ENCODE results near the gene KLHL10. TPM values are rescaled to one million over a fixed set of nuclear protein-coding genes. Genes with fewer than 3 reads are reported as not detected.

The KLHL10 gene
- total RNA-seq, 2 donors from 2014 or later: 0.14 to 6.5 TPM

DNA sequence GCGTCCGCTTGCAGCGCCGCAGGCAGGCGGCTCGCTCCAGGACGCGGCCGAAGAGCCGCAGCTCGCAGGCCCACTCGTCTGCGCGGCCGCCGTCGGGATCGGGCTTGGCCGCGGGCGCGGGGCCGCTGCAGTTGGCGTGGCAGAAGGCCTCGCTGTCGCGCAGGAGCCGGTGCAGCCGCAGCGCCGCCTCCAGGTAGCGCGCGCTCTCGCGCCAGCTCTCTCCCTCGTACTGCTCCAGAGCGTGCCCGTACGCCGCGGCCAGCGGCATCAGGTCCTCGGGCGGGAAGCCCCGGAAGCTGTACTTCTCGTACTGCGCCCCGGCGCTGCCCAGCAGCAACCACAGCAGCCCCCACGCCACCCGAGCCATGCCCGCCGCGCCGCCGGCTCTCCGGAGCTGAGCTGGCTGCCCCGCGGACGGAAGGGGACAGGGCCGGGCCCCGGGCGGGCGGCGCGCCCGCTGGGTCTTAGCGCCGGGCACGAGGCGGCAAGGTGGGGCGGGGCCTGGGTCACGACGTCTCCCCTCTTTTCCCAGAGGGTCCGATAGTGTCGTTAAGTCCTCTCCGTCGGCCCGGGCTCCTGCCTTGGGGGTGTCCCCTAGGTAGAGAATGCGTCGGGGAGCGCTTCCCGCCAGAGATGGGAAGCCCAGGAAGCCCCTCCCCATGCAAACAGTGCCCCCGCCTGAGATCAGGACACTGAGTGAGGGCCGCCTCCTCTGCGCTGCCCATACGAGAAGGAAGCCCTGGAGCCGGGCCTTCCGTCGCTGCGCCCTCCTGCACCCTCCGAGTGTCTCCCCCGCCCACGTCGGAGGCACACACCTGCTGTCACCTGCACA lies 25.9 kb upstream of the KLHL10 start, which contains the start of gene P3H4:
TSS of gene P3H4 (minus strand) at position 401 of the 832 bp plus-strand sequence. CDS start at position 367, 34 bp downstream.
- H3K27ac ChIP-seq: peak within 1 kb of the TSS; percentile 78 to 79
- intact Hi-C loops (cut with DNase I): no loop called here
- peaks cover 8% of the 10 kb centered on the region for H3K4me1 ChIP-seq (replicated peaks)
- H3K36me3 ChIP-seq: no peaks in the 10 kb centered on the region
- H3K9me3 ChIP-seq: no peaks in the 10 kb centered on the region
- no peaks in the 10 kb centered on the region for H3K27me3 ChIP-seq (replicated peaks; ENCODE audit: insufficient read depth)
- H3K4me3 ChIP-seq: peak within 1 kb of the TSS; percentile 60 to 73
- TF ChIP-seq POLR2A (IDR thresholded peaks at IDR 0.05): peak; percentile 40
- peak; percentile 47 to 89 (median 76) for TF ChIP-seq CTCF (IDR thresholded peaks at IDR 0.05)
- no peak for TF ChIP-seq POLR2AphosphoS5 (IDR thresholded peaks at IDR 0.05)
- DNase-seq (ENCODE audit: low spot score): peak; percentile 79
- under 1% methylated on average over 54 of the region's 96 CpGs for WGBS

- Histone ChIP-seq H3K4me3 (peak within 1 kb of the TSS; percentile 60 to 73), H3K27ac (peak within 1 kb of the TSS; percentile 78 to 79), H3K36me3 (no peaks in the 10 kb centered on the region), H3K27me3 (replicated peaks; ENCODE audit: insufficient read depth) (no peaks in the 10 kb centered on the region), H3K4me1 (replicated peaks) (peaks cover 8% of the 10 kb centered on the region), H3K9me3 (no peaks in the 10 kb centered on the region)
- WGBS: 2% methylated on average over 31 of the region's 35 CpGs
- peak; percentile 27 for DNase-seq (ENCODE audit: low spot score)
- no peak for TF ChIP-seq POLR2A (IDR thresholded peaks at IDR 0.05)
- TF ChIP-seq POLR2AphosphoS5 (IDR thresholded peaks at IDR 0.05): peak; percentile 7
- intact Hi-C loops (cut with DNase I): no loop called here
Measured at GRCh38 chr17:41812381-41813151, 25.1 kb upstream of the KLHL10 start, which contains the start of gene FKBP10. Gene FKBP10 (plus strand): TSS chr17:41813004. CDS start chr17:41813035, 31 bp downstream.

DNA sequence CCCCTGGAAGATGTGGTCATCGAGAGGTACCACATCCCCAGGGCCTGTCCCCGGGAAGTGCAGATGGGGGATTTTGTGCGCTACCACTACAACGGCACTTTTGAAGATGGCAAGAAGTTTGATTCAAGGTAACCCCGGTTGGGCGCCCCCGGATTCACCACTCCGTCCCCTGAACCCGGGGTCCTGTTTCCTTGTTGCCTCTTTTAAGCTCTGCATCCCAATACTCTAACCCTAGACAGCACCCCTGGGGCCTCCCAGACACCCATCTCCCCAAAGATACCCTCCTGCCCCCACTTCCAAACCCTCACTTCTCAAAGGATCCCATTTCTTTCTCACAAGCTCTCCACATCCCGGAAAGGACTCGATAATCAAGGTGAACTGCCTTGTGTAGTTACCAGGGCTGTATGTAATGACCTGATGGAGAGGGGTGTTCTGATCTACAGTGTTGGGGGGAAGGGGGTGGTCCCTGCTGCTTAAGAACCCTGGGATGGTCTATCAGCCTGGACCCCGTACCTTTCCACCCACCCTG lies 24.4 kb upstream of the KLHL10 start:
- no peak for DNase-seq (ENCODE audit: low spot score)
- TF ChIP-seq CTCF (IDR thresholded peaks at IDR 0.05) (no peak), POLR2A (IDR thresholded peaks at IDR 0.05) (no peak), POLR2AphosphoS5 (IDR thresholded peaks at IDR 0.05) (no peak)
- Histone ChIP-seq H3K9me3 (no peaks in the 10 kb centered on the region), H3K4me3 (peak overlapping the region; percentile 60 to 73), H3K27ac (peak overlapping the region; percentile 78 to 79), H3K36me3 (no peaks in the 10 kb centered on the region), H3K27me3 (replicated peaks; ENCODE audit: insufficient read depth) (no peaks in the 10 kb centered on the region), H3K4me1 (replicated peaks) (peaks cover 8% of the 10 kb centered on the region)
- intact Hi-C loops (cut with DNase I): no loop called here
- WGBS: 18% methylated on average over 11 of the region's 12 CpGs

GRCh38 chr17:41813699-41814124 lies 23.9 kb upstream of the KLHL10 start:
- DNase-seq (ENCODE audit: low spot score): no peak
- H3K27me3 ChIP-seq (replicated peaks; ENCODE audit: insufficient read depth): no peaks in the 10 kb centered on the region
- intact Hi-C loops (cut with DNase I): no loop called here
- peak overlapping the region in 1 of 2 donors; percentile 79 for H3K27ac ChIP-seq
- no peaks in the 10 kb centered on the region for H3K9me3 ChIP-seq
- H3K36me3 ChIP-seq: no peaks in the 10 kb centered on the region
- WGBS: 58% methylated on average over 9 of the region's 9 CpGs
- H3K4me1 ChIP-seq (replicated peaks): peaks cover 8% of the 10 kb centered on the region
- H3K4me3 ChIP-seq: peak overlapping the region in 1 of 2 donors; percentile 60
- TF ChIP-seq POLR2AphosphoS5 (IDR thresholded peaks at IDR 0.05) (no peak), CTCF (IDR thresholded peaks at IDR 0.05) (no peak), POLR2A (IDR thresholded peaks at IDR 0.05) (no peak)

- Histone ChIP-seq H3K9me3 (no peaks in the 10 kb centered on the region), H3K27me3 (replicated peaks; ENCODE audit: insufficient read depth) (no peaks in the 10 kb centered on the region), H3K36me3 (no peaks in the 10 kb centered on the region), H3K27ac (no peak overlapping the region), H3K4me1 (replicated peaks) (peaks cover 8% of the 10 kb centered on the region), H3K4me3 (no peak overlapping the region)
- no peak for DNase-seq (ENCODE audit: low spot score)
- intact Hi-C loops (cut with DNase I): no loop called here
- 54% methylated on average over 1 of the region's 1 CpG for WGBS
- no peak for TF ChIP-seq CTCF (IDR thresholded peaks at IDR 0.05)
- no peak for TF ChIP-seq POLR2A (IDR thresholded peaks at IDR 0.05)
- TF ChIP-seq POLR2AphosphoS5 (IDR thresholded peaks at IDR 0.05): no peak
Measured at GRCh38 chr17:41814195-41814594, 23.4 kb upstream of the KLHL10 start.
